Caco-2 (cell line): ENCODE results near the gene LCNL1. TPM values are rescaled to one million over a fixed set of nuclear protein-coding genes. Genes with fewer than 3 reads are reported as not detected.

Experiments
- Bru-seq: library from RNA; stranded (reverse); fragments of 400-500 nt; gene quantifications from one replicate; lab custom pipeline; 2021; lab: Mats Ljungman, UMichigan
- BruChase-seq, 2 experiments: library from RNA; stranded (reverse); fragments of 400-500 nt; gene quantifications; one replicate each; lab custom pipeline; 2021; lab: Mats Ljungman, UMichigan
- BruUV-seq: library from RNA; stranded (reverse); fragments of 400-500 nt; replicated peaks from 2 replicates; lab custom pipeline; 2021; lab: Mats Ljungman, UMichigan
- CTCF ChIA-PET: fragments of 300-600 bp; sonication (Branson Sonifier 250); formaldehyde crosslinking; loops from one replicate; lab custom pipeline; 2022; ENCODE audit warnings: antibody characterized with exemption; lab: Charles Lee
- POLR2A ChIA-PET: fragments of 300-600 bp; sonication (Branson Sonifier 250); formaldehyde crosslinking; loops from one replicate; lab custom pipeline; 2022; ENCODE audit warnings: antibody characterized with exemption; lab: Charles Lee
- DNase-seq, 2 experiments: peaks; one replicate each; pipeline versions ENCODE4 v3.0.0 to v3.0.0-alpha.2; 2020 to 2022
- H3K27me3 ChIP-seq: replicated peaks from 2 replicates; pipeline ENCODE4 v1.6.0; 2011; ENCODE audit warnings: low read length; ENCODE audit not compliant: control insufficient read depth, insufficient read depth
- H3K36me3 ChIP-seq: 2 replicates; pipeline ENCODE4 v1.5.1; 2011; ENCODE audit warnings: low read length; ENCODE audit not compliant: control insufficient read depth, insufficient read depth
- H3K4me1 ChIP-seq: fragments of 250-450 bp; sonication (Bioruptor Pico); 2 replicates; pipeline ENCODE4 v1.5.1; 2020; ENCODE audit warnings: mild to moderate bottlenecking
- H3K4me3 ChIP-seq: 2 replicates; pipeline ENCODE4 v1.5.1; 2011; ENCODE audit warnings: low read depth, mild to moderate bottlenecking, control low read depth, low read length
- H3K9me3 ChIP-seq: fragments of 250-450 bp; sonication (Bioruptor Pico); 2 replicates; pipeline ENCODE4 v1.5.1; 2020; ENCODE audit warnings: mild to moderate bottlenecking, moderate library complexity
- H3K27ac Mint-ChIP-seq: one replicate; pipeline ENCODE4 v1.8.0; 2022; ENCODE audit warnings: mixed read lengths; ENCODE audit not compliant: unreplicated experiment
- H3K27me3 Mint-ChIP-seq: one replicate; pipeline ENCODE4 v1.8.0; 2022; ENCODE audit warnings: mixed read lengths; ENCODE audit not compliant: insufficient read depth, unreplicated experiment
- H3K36me3 Mint-ChIP-seq: one replicate; pipeline ENCODE4 v1.8.0; 2022; ENCODE audit warnings: mild to moderate bottlenecking, mixed read lengths; ENCODE audit not compliant: insufficient read depth, unreplicated experiment
- H3K4me1 Mint-ChIP-seq: one replicate; pipeline ENCODE4 v1.8.0; 2022; ENCODE audit warnings: low read depth, mixed read lengths; ENCODE audit not compliant: unreplicated experiment
- H3K4me3 Mint-ChIP-seq: one replicate; pipeline ENCODE4 v1.8.0; 2022; ENCODE audit warnings: mild to moderate bottlenecking, moderate library complexity, mixed read lengths; ENCODE audit not compliant: unreplicated experiment
- H3K9me3 Mint-ChIP-seq: one replicate; pipeline ENCODE4 v1.8.0; 2022; ENCODE audit warnings: mixed read lengths; ENCODE audit not compliant: unreplicated experiment
- intact Hi-C: fragments of 100-400 bp; cut with micrococcal nuclease; formaldehyde crosslinking; loops from one replicate; pipeline ENCODE4 v1.10.0; 2022; ENCODE audit not compliant: unreplicated experiment
- long read RNA-seq: library from polyadenylated mRNA; stranded (forward); transcript quantifications from one replicate; pipeline ENCODE4 v2.0.0, GENCODE V29; 2022
- total RNA-seq: library from RNA; stranded (reverse); gene quantifications from 2 replicates; pipeline ENCODE4 v1.2.3, GENCODE V29; 2022
- TF ChIP-seq, protein P1 (sequence below), 2 experiments: fragments of 200-600 bp in 1 of 2; IDR thresholded peaks; 1 replicate in 1 of 2; 2 replicates in 1 of 2; pipeline versions ENCODE4 v1.5.1 to v1.8.0; 2011 to 2022; ENCODE audit warnings: antibody characterized with exemption in 1 of 2, control low read depth in 1 of 2, inconsistent platforms in 1 of 2, low read depth in 1 of 2, low read length in 1 of 2, mild to moderate bottlenecking in 1 of 2, moderate library complexity in 1 of 2; ENCODE audit not compliant: insufficient read depth in 1 of 2, severe bottlenecking in 1 of 2, unreplicated experiment in 1 of 2

Gene LCNL1
- total RNA-seq (not detected in 2 replicates), Bru-seq, nascent RNA (not detected), BruChase-seq, experiment 1, labeled RNA remaining after a 2-hour chase (not detected), BruChase-seq, experiment 2, labeled RNA remaining after a 6-hour chase (not detected)
- long read RNA-seq, result 0 reads

DNA sequence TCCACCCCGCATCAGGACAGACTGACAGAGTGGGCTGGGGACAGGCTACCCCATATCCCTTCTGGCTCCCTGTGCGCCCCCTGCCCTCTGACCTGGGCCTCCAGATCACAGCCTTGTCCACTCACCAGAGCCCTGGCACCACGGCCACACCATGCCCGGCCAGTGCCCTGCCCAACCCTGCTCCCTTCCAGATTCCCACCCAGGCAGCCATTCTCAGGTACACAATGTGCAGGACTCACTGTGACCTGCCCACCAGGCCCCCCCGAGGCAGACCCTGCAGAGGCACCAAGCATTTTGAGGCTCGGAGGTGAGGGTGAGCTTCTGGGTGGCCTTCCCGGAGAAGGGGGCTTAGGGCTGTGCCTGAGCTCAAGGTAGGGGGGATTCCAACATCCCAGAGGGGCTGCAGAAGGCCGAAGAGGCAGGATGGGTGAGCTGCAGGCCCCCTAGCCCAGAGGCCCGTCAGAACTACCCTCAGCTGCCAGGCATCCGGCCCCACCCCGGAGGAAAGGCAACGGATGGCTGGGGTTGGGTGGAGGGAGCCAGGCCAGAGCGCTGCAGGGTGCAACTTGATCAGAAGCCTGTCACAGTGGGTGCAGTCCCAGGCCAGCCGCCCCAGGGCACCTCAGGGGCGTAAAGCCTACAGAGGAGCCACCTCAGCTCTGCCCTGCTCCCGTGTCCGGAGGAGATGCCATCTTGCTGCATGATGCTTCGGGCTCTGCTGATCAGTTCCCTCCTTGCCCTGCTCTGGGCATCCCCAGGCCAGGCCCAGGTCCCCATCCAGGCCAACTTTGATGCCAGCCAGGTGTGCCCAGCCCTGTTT is at the start of gene LCNL1:
TSS of gene LCNL1 (plus strand) at position 762 of the 820 bp plus-strand sequence. CDS start 594 bp downstream, outside the sequence.
- H3K9me3 ChIP-seq, result no peaks in the 10 kb centered on the region
- no peak for DNase-seq
- ChIA-PET CTCF (no interaction called here), POLR2A (no interaction called here)
- no peaks in the 10 kb centered on the region for H3K36me3 ChIP-seq
- no TSS peak for BruUV-seq
- no peak within 1 kb of the TSS for H3K4me3 ChIP-seq
- no peaks in the 10 kb centered on the region for H3K4me1 ChIP-seq
- H3K27me3 Mint-ChIP-seq, result no peaks in the 10 kb centered on the region
- TF ChIP-seq, protein P1, sequence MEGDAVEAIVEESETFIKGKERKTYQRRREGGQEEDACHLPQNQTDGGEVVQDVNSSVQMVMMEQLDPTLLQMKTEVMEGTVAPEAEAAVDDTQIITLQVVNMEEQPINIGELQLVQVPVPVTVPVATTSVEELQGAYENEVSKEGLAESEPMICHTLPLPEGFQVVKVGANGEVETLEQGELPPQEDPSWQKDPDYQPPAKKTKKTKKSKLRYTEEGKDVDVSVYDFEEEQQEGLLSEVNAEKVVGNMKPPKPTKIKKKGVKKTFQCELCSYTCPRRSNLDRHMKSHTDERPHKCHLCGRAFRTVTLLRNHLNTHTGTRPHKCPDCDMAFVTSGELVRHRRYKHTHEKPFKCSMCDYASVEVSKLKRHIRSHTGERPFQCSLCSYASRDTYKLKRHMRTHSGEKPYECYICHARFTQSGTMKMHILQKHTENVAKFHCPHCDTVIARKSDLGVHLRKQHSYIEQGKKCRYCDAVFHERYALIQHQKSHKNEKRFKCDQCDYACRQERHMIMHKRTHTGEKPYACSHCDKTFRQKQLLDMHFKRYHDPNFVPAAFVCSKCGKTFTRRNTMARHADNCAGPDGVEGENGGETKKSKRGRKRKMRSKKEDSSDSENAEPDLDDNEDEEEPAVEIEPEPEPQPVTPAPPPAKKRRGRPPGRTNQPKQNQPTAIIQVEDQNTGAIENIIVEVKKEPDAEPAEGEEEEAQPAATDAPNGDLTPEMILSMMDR (IDR thresholded peaks at IDR 0.05; ENCODE audit: insufficient read depth in 1 of 2, low read depth in 1 of 2, low read length in 1 of 2, severe bottlenecking in 1 of 2, unreplicated experiment in 1 of 2), result no peak
- H3K36me3 Mint-ChIP-seq, result no peaks in the 10 kb centered on the region
- intact Hi-C loops, result no loop called here
- no peak within 1 kb of the TSS for H3K27ac Mint-ChIP-seq
- no peaks in the 10 kb centered on the region for H3K4me1 Mint-ChIP-seq
- H3K4me3 Mint-ChIP-seq, result no peak within 1 kb of the TSS
- no peaks in the 10 kb centered on the region for H3K9me3 Mint-ChIP-seq
- H3K27me3 ChIP-seq, result no peaks in the 10 kb centered on the region

DNA sequence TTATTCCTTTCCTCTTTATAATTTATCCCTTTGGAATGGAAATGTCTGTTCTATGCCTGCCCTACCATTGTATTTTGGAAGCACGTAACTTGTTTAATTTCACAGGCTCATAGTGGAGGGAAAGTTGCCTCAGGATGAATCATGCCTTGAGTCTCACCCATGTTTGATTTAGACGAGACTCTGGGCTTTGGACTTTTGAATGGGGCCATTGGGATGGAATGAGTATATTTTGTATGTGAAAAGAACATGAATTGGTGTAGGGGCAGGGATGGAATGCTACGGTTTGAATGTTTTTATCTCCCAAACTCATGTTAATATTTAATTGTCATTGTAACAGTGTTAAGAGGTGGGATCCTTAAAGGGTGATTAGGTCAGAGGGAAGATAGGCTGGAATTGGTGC is 48.5 kb upstream of the LCNL1 start:
- H3K4me3 ChIP-seq, result no peak overlapping the region
- Mint-ChIP-seq H3K4me3 (no peak overlapping the region), H3K27me3 (no peaks in the 10 kb centered on the region), H3K36me3 (peaks cover 69% of the 10 kb centered on the region), H3K27ac (no peak overlapping the region), H3K9me3 (no peaks in the 10 kb centered on the region), H3K4me1 (peaks cover 5% of the 10 kb centered on the region)
- no peaks in the 10 kb centered on the region for H3K27me3 ChIP-seq
- no peaks in the 10 kb centered on the region for H3K4me1 ChIP-seq
- BruUV-seq, result no TSS peak
- TF ChIP-seq, protein P1 (IDR thresholded peaks at IDR 0.05; ENCODE audit: insufficient read depth in 1 of 2, low read depth in 1 of 2, low read length in 1 of 2, severe bottlenecking in 1 of 2, unreplicated experiment in 1 of 2), result no peak
- intact Hi-C loops, result no loop called here
- ChIA-PET CTCF (no interaction called here), POLR2A (no interaction called here)
- no peaks in the 10 kb centered on the region; the same call in 1 of the 2 replicates for H3K36me3 ChIP-seq
- H3K9me3 ChIP-seq, result peaks cover 11% of the 10 kb centered on the region
- no peak for DNase-seq

DNA sequence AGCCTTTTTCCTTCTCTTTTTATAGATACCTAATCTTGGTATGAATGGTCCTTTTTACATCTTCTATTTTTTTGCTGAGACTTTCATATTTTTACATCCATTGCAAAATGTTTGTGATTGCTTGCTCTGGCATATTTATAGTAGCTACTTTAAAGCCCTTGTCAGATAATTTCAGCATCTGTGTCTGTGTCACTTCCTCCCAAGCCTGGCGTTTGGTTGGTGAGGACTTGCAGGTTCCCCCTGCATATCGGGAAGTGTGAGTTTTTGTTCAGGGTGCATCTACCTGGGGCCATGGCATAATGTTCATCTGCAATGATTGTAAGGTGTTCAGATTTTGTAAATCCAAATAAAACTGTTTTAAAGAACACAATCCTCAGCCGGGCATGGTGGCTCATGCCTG is 47.1 kb upstream of the LCNL1 start:
- no peaks in the 10 kb centered on the region for H3K9me3 Mint-ChIP-seq
- intact Hi-C loops, result no loop called here
- Histone ChIP-seq H3K4me1 (no peaks in the 10 kb centered on the region), H3K27me3 (no peaks in the 10 kb centered on the region), H3K9me3 (peaks cover 11% of the 10 kb centered on the region), H3K36me3 (peaks cover 1% of the 10 kb centered on the region), H3K4me3 (no peak overlapping the region)
- no peak overlapping the region for H3K4me3 Mint-ChIP-seq
- H3K27ac Mint-ChIP-seq, result no peak overlapping the region
- peaks cover 69% of the 10 kb centered on the region for H3K36me3 Mint-ChIP-seq
- CTCF ChIA-PET, result no interaction called here
- H3K4me1 Mint-ChIP-seq, result peaks cover 5% of the 10 kb centered on the region
- no peaks in the 10 kb centered on the region for H3K27me3 Mint-ChIP-seq
- POLR2A ChIA-PET, result no interaction called here
- BruUV-seq, result no TSS peak
- TF ChIP-seq, protein P1 (IDR thresholded peaks at IDR 0.05; ENCODE audit: insufficient read depth in 1 of 2, low read depth in 1 of 2, low read length in 1 of 2, severe bottlenecking in 1 of 2, unreplicated experiment in 1 of 2), result no peak
- no peak for DNase-seq
